Mucosa of stomach (tissue), 1 donor: ENCODE measurements around the gene GRID2.

Experiments used
- H3K27me3 ChIP-seq: one replicate; pipeline ENCODE4 v1.7.0; 2013; ENCODE audit warnings: mild to moderate bottlenecking, low read length; ENCODE audit not compliant: control insufficient read depth, insufficient read depth
- H3K36me3 ChIP-seq: one replicate; pipeline ENCODE4 v1.7.0; 2013; ENCODE audit warnings: low read length; ENCODE audit not compliant: control insufficient read depth, insufficient read depth
- H3K4me1 ChIP-seq: one replicate; pipeline ENCODE4 v1.7.0; 2013; ENCODE audit warnings: mild to moderate bottlenecking, low read length; ENCODE audit not compliant: control insufficient read depth, insufficient read depth
- H3K4me3 ChIP-seq: one replicate; pipeline ENCODE4 v1.7.0; 2013; ENCODE audit warnings: low read length
- H3K9ac ChIP-seq: one replicate; pipeline ENCODE4 v1.7.0; 2013; ENCODE audit warnings: mild to moderate bottlenecking, low read length, moderate library complexity
- H3K9me3 ChIP-seq: one replicate; pipeline ENCODE4 v1.7.0; 2013; ENCODE audit warnings: mild to moderate bottlenecking, low read length, moderate library complexity; ENCODE audit not compliant: control insufficient read depth
- donor health status: Pancreatic carcinoma.

The GRID2 gene

GRCh38 chr4:93772858-93773257 is 1469.1 kb downstream of the GRID2 start:
- no peaks in the 10 kb centered on the region for H3K36me3 ChIP-seq

GRCh38 chr4:93775551-93775950 is 1471.8 kb downstream of the GRID2 start:
- Histone ChIP-seq H3K4me1 (peaks cover 4% of the 10 kb centered on the region), H3K36me3 (no peaks in the 10 kb centered on the region), H3K4me3 (no peak overlapping the region), H3K27me3 (no peaks in the 10 kb centered on the region), H3K9ac (no peak overlapping the region), H3K9me3 (no peaks in the 10 kb centered on the region)

More at GRCh38 chr4:93772858-93773257, 1469.1 kb downstream of the GRID2 start:
- H3K9ac ChIP-seq, result no peak overlapping the region
- H3K4me3 ChIP-seq, result no peak overlapping the region
- H3K27me3 ChIP-seq, result no peaks in the 10 kb centered on the region
- H3K4me1 ChIP-seq, result peaks cover 4% of the 10 kb centered on the region
- H3K9me3 ChIP-seq, result no peaks in the 10 kb centered on the region

GRCh38 chr4:93776386-93777080 is 1472.8 kb downstream of the GRID2 start:
- H3K4me3 ChIP-seq, result no peak overlapping the region
- no peaks in the 10 kb centered on the region for H3K9me3 ChIP-seq
- no peaks in the 10 kb centered on the region for H3K36me3 ChIP-seq
- H3K27me3 ChIP-seq, result no peaks in the 10 kb centered on the region
- H3K4me1 ChIP-seq, result peaks cover 3% of the 10 kb centered on the region
- H3K9ac ChIP-seq, result no peak overlapping the region

- H3K4me1 ChIP-seq, result no peaks in the 10 kb centered on the region
- no peaks in the 10 kb centered on the region for H3K36me3 ChIP-seq
- H3K27me3 ChIP-seq, result no peaks in the 10 kb centered on the region
Observed at GRCh38 chr4:93777081-93777460, 1473.3 kb downstream of the GRID2 start.

GRCh38 chr4:93779228-93779627 is 1475.5 kb downstream of the GRID2 start:
- Histone ChIP-seq H3K4me3 (no peak overlapping the region), H3K4me1 (no peaks in the 10 kb centered on the region), H3K9me3 (no peaks in the 10 kb centered on the region), H3K36me3 (no peaks in the 10 kb centered on the region), H3K9ac (no peak overlapping the region), H3K27me3 (no peaks in the 10 kb centered on the region)

More at GRCh38 chr4:93777081-93777460, 1473.3 kb downstream of the GRID2 start:
- no peak overlapping the region for H3K9ac ChIP-seq
- H3K9me3 ChIP-seq, result no peaks in the 10 kb centered on the region
- no peak overlapping the region for H3K4me3 ChIP-seq

- Histone ChIP-seq H3K27me3 (no peaks in the 10 kb centered on the region), H3K9ac (no peak overlapping the region)
Observed at GRCh38 chr4:93780080-93780479, 1476.3 kb downstream of the GRID2 start.

GRCh38 chr4:93781198-93781597 is 1477.4 kb downstream of the GRID2 start:
- Histone ChIP-seq H3K4me1 (no peaks in the 10 kb centered on the region), H3K9ac (no peak overlapping the region), H3K36me3 (no peaks in the 10 kb centered on the region), H3K4me3 (no peak overlapping the region), H3K27me3 (no peaks in the 10 kb centered on the region), H3K9me3 (no peaks in the 10 kb centered on the region)

More at GRCh38 chr4:93780080-93780479, 1476.3 kb downstream of the GRID2 start:
- Histone ChIP-seq H3K9me3 (no peaks in the 10 kb centered on the region), H3K4me1 (no peaks in the 10 kb centered on the region), H3K36me3 (no peaks in the 10 kb centered on the region), H3K4me3 (no peak overlapping the region)

- H3K9me3 ChIP-seq, result no peaks in the 10 kb centered on the region
- H3K4me3 ChIP-seq, result no peak overlapping the region
- no peaks in the 10 kb centered on the region for H3K4me1 ChIP-seq
- H3K36me3 ChIP-seq, result no peaks in the 10 kb centered on the region
- H3K27me3 ChIP-seq, result no peaks in the 10 kb centered on the region
- no peak overlapping the region for H3K9ac ChIP-seq
Observed at GRCh38 chr4:93786149-93786548, 1482.4 kb downstream of the GRID2 start.

GRCh38 chr4:93788712-93789111 is 1484.9 kb downstream of the GRID2 start:
- Histone ChIP-seq H3K4me3 (no peak overlapping the region), H3K27me3 (no peaks in the 10 kb centered on the region), H3K36me3 (no peaks in the 10 kb centered on the region), H3K4me1 (no peaks in the 10 kb centered on the region), H3K9me3 (no peaks in the 10 kb centered on the region), H3K9ac (no peak overlapping the region)

GRCh38 chr4:93791570-93792195 is 1487.9 kb downstream of the GRID2 start:
- no peaks in the 10 kb centered on the region for H3K36me3 ChIP-seq
- no peak overlapping the region for H3K4me3 ChIP-seq
- H3K27me3 ChIP-seq, result no peaks in the 10 kb centered on the region
- no peaks in the 10 kb centered on the region for H3K9me3 ChIP-seq
- no peak overlapping the region for H3K9ac ChIP-seq
- no peaks in the 10 kb centered on the region for H3K4me1 ChIP-seq

- Histone ChIP-seq H3K4me1 (no peaks in the 10 kb centered on the region), H3K9ac (no peak overlapping the region)
Observed at GRCh38 chr4:93802045-93802444, 1498.3 kb downstream of the GRID2 start.

GRCh38 chr4:93809773-93810172 is 1506.0 kb downstream of the GRID2 start:
- Histone ChIP-seq H3K9ac (no peak overlapping the region), H3K4me3 (no peak overlapping the region), H3K27me3 (no peaks in the 10 kb centered on the region), H3K4me1 (no peaks in the 10 kb centered on the region), H3K36me3 (no peaks in the 10 kb centered on the region), H3K9me3 (no peaks in the 10 kb centered on the region)

More at GRCh38 chr4:93802045-93802444, 1498.3 kb downstream of the GRID2 start:
- Histone ChIP-seq H3K4me3 (no peak overlapping the region), H3K27me3 (peaks cover 3% of the 10 kb centered on the region), H3K9me3 (no peaks in the 10 kb centered on the region), H3K36me3 (no peaks in the 10 kb centered on the region)
